CD4-positive, alpha-beta T cell treated with Interleukin-21 for 1 hour (primary cell): ENCODE results near the gene MCM8.

Experiments used
- DNase-seq: peaks from one replicate; pipeline ENCODE4 v3.0.0-alpha.2; 2020

Gene MCM8

DNA sequence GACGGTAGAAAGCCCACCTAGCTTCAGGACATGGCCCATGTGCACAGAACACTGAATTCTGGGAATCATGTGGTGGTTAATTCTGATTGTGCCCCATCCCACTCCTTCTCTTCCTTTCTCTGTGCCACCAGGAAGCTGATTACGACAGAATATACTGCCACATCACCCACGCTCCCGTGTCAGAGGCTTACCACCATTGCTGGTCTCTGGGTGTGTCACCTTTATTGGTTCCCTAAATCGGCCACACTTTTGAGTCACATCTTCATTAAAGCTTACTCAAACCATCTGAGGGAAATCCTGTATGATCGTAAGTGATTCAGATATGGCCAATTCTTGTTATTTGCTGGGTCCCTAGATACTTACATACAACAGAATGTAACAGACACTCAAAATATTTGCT, 3.2 kb upstream of the MCM8 start:
- DNase-seq, result peak; percentile 34

DNA sequence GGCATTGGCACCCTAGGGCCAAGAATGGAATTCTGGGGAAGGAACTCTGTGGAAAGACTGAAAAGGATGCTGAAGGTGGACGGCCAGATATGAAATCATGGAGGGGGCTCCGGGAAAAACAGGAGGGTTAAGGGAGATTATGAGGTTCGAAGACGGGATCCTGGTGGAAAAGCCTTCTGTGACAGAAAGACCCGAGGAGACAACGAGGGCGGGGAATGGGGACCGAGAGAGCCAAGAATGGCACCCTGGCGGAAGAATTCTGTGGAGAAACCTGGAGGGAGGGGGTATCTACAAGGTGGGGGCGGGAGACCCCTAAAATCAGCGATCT, 545 bp upstream of the MCM8 start:
- DNase-seq, result no peak

DNA sequence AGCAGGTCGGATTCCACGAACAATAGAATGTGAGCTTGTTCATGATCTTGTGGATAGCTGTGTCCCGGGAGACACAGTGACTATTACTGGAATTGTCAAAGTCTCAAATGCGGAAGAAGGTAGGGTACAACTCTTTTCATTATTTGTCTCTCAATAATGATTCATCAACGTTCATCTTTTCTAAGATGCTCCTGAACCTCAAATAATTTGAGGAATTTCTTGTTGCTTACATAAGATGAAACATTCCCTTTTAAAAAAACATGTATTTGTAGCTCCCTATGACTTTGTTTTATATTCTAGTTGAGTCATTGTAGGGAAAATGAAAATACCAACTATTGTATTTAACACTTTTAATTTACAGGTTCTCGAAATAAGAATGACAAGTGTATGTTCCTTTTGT, 17.0 kb downstream of the MCM8 start:
- DNase-seq, result no peak

DNA sequence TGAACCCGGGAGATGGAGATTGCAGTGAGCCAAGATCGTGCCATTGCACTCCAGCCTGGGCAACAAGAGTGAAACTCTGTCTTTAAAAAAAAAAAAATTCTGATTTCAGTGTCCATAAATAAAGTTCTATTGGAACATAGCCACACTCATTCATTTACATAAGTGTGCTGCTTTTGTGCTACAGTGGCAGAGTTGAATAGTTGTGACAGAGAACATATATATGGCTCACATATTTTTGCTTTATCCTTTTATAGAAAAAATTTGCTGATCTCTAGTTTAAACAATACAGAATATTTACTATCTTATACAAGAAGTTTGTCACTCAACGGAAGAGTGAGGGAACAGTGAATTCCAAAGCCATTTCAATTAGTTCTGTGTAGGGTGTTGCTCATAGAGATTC, 18.0 kb downstream of the MCM8 start:
- no peak for DNase-seq

DNA sequence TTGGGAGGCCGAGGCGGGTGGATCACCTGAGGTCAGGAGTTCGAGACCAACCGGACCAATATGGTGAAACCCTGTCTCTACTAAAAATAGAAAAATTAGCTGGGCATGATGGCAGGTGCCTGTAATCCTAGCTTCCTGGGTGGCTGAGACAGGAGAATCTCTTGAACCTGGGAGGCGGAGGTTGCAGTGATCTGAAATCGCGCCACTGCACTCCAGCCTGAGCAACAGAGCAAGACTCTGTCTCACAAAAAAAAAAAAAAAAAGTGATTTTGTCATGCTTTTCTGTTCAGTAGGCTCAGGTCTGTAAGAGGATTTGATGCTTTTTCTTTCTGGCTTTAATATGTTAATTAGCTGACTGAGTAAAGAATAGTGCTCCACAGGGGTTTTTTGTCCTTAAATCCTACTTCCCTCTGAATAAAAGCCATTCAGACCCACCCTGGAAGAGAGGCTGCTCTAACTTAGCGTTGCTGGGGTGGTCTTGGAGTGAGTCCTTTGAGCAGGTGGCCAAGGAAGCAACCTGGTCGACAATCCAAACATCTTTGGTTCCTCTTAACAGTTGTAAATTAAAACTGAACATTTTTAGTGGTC, 19.0 kb downstream of the MCM8 start:
- DNase-seq, result no peak

DNA sequence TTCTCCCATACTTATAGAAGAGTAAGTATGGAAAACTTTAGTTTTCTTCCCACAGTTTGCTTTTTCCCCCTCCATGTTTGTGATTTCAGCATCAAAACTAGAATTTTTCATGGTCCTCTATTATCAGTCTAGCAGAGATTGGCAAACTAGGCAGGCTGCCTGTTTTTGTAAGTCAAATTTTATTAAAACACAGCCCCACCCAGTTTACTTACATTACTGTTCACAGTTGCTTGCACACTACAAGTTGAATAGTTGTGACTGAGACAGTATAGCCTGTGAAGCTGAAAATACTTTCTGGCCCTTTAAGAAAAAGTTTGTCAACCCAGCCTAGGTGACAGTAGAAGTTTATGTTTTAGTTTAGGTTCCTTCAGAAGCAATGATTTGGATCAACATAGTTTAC, 19.5 kb downstream of the MCM8 start:
- no peak for DNase-seq

DNA sequence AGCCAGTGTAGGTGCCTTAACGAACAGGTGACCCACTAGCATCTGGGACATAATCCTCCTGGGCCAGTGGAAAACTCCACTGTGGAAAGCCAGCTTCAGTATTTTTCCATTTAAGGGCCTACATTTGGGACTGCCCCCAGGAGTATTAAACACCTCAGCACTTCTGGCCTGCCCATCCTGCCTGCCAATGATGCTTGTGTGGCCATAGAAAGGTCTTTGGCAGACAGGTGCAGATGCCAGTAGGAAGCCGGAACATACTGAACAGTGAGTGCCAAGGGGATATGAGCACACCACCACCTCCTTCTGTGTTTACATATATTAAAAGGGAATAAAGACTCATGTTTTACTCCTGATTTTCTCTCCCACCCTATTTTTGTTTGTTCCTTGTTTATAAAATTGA, 19.9 kb downstream of the MCM8 start:
- no peak for DNase-seq

DNA sequence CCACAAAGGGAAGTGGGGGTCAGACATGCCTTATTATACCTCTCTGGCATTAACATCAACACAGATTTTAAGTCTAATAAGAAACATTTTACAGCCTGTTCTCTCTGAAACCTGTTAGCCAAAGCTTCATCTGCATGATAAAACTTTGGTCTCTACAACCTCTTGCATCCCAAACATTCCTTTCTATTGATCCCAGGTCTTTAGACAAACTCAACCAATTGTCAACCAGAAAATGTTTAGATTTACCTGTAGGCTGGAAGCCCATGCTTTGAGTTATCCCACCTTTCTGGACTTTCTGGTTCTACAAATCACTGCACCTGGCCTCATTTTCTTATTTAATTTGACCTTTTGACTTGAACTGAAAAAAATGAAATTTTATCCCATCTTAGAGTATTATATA, 20.8 kb downstream of the MCM8 start:
- no peak for DNase-seq

DNA sequence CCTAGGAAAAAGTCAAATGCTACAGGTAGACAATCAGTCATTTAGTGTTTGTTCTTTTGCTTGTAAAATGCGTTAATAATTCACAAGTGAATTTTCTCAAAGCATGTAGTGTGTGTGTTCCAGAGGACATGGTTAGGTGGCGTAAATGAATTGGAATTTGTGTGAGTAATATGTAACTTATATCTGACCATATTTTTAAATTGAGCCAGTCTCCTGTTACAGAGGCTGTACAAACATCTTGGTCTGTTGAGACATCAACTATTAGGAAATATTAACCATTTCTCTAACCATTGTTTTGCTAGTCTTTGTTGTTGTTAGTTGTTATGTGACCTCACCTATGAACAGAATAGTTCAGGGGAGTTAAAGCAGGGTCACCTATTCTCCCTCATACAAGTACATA, 22.7 kb downstream of the MCM8 start:
- DNase-seq, result no peak

DNA sequence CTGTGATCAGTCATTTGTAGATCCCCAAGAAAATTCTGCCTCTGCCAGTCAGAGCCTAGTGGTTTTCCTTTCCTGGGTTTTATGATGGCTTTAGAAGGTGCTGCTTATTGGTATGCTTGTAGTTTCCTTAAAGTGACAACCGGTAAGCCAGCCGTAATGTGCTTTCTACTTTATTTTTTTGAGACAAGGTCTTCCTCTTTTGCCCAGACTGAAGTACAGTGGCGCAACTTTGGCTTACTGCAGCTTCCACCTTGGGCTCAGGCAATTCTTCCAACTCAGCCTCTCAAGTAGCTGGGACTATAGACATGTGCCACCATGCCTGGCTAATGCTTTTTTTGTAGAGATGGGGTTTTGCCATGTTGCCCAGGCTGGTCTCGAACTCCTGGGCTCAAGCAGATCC, 23.5 kb downstream of the MCM8 start:
- DNase-seq, result no peak

DNA sequence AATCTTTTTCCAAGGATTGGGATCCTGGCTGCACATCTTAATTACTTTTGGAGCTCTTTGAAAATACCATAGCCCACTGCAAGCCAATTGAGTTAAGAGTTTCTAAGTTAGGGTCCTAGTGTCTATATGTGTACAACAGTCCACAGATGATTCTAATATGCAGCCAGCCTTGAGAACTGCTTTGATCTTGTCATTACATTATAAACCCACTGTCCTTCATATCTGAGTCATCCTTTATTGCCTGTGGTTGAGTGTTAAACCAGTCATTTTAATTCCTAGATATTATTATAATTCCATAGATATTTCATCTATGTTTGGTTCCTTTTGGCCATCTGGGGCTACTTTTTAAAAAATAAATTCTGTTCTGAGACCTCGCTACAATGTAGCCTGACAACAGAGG, 24.1 kb downstream of the MCM8 start:
- no peak for DNase-seq

DNA sequence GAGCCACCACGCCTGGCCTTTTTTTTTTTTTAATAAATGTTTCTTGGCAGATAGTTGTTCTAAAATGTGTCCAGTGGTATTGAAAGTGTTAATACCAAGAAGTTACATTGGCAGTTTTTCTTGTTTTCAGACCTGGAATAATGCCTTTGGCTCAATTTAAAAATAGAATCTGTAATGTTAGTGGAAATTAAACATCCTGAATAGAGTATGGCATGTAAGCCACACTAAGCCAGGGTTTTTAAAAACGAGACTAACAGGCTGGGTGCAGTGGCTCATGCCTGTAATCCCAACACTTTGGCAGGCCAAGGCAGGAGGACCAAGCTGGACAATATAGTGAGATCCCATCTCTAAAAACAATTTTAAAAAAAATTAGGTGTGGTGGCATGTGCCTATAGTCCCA, 25.3 kb downstream of the MCM8 start:
- no peak for DNase-seq

DNA sequence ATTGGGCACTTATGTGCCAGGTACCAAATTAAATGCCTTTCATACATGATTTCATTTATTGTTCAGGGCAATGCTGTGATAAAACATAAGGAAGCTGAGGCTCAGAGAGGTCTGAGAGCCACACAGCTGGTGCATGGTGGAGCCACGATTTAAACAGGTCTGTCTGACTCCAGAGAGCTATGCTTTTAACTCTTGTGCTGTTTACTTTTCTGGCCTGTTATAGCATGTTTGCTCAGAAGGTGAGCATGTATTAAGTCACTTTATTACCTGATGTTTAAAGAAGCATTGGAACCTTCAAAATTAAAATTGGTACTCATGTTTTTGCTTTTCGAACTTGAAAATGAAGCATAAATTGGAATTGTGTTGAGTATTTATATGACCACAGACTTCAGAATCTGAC, 26.8 kb downstream of the MCM8 start:
- no peak for DNase-seq

DNA sequence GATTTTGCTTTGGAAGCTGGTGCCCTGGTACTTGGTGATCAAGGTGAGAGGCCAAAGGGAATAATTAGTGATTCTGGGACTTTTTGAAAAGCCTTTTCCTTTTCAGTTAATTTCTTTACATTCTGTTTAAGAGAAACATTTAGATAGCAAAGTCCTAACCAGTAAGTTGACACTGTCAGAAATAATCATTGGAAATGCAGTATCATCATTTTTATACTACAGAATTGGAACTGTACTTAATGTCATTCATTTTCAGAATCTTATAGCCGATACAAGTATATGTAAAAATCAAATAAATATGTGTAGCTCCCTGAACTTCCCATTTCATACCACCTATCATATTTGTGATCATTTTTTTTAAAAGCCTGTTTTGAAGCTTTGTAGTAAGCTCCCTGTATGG, 27.5 kb downstream of the MCM8 start:
- no peak for DNase-seq

DNA sequence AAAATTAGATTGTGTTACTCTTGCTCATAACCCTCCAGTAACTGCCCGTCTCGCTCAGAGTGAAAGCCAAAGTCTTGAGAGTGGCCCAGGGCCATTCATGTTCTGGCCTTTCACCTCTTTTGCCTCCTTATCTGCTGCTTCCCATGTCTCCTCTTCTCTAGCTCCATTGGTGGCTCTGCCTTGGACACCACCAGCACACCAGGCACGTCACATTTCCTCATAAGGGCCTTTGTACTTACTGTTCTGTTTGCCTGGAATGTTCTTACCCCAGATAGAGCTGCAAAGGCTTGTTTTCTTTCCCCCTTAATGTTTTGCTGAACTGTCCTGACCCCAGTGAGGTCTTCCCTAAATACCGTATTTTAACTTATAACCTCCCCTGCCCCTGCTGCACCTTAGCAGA, 29.3 kb downstream of the MCM8 start:
- DNase-seq, result no peak

DNA sequence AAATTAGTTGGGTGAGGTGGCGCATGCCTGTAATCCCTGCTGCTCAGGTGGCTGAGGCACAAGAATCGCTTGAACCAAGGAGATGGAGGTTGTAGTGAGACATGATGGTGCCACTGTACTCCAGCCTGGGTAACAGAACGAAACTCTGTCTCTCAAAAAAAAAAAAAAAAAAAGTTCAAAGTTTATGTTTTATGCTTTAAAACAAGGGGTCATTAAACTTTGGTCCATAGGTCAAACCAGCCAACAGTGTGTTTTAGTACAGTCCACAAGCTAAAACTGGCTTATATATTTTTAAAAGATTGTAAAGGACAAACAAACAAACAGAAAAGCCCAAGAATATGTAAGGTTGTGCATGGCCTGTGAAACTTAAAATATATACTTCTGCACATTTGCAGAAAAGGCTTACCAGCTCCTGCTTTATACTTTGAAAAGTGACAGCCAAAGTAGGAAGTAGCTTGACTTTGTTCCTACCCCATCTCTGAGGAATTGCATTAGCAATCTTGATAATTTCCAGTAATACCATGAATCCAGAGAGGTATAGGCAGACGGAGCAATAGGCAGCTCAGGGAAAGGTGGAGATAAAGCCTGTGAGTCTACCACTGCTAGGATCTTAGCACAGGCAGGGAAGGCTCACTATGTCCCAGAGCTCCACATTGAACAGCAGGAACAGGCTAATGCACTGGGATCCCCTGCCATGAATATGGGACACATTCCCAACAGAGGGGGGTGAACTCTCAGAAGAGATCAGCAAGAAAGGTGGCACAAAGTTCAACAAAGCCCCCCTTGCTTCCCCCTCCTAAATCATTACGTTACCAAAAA, 30.5 kb downstream of the MCM8 start:
- DNase-seq, result no peak

DNA sequence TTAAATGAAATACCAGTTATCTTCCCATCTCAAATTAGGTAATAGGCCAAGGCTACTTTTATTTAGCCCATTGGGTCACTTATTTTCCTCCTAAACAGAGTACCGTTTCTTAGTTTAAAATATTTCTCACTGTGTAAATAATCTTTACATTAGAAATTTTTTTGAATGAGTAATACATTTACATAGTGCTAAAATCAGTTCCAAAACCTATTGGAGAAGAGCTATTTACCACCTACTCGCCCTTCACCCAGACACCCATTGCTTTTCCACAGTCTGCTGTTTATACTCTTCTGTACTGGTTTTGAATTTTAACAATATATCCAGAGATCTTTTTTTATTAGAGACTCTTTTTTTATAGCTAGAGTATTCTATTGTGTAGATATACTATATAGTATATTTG, 36.9 kb downstream of the MCM8 start:
- DNase-seq, result no peak

DNA sequence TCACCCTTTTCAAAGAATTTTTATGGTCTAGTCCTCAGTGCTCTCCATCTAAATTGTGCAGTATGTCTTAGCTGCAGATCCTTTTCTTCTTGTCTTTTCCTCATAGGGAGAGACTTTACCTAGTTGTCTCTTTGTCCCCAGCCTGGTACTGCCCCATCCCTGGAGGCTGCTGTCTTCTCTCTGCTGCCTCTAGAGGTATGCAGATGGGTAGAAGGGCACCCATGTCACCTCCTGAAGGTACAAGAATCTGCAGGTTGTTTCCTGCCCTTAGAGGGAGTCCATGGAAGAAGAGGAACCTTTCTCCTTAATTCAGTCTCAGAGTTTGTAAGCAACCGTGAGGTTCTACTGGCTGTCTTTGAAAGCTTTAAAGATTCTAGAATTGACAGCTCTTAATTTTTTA, 39.1 kb downstream of the MCM8 start:
- DNase-seq, result no peak

DNA sequence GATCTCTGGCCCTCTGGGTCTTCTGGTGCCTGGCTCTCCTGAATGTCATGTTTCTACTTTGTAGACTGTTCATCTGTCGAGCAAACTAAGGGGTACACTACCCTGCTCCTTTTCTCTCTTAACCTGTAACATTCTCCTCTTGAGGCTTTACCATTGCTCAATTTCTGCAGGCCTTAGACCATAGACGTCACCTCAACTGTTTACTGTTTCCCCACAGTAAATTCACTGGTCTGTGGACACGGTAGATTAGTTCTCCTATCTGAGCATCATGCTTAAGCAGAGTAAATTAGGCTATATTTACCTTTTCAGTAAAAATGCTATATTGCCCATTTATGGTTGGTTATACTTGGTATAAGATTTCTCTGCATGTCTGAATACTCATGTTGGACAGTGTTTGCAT, 40.5 kb downstream of the MCM8 start:
- no peak for DNase-seq

DNA sequence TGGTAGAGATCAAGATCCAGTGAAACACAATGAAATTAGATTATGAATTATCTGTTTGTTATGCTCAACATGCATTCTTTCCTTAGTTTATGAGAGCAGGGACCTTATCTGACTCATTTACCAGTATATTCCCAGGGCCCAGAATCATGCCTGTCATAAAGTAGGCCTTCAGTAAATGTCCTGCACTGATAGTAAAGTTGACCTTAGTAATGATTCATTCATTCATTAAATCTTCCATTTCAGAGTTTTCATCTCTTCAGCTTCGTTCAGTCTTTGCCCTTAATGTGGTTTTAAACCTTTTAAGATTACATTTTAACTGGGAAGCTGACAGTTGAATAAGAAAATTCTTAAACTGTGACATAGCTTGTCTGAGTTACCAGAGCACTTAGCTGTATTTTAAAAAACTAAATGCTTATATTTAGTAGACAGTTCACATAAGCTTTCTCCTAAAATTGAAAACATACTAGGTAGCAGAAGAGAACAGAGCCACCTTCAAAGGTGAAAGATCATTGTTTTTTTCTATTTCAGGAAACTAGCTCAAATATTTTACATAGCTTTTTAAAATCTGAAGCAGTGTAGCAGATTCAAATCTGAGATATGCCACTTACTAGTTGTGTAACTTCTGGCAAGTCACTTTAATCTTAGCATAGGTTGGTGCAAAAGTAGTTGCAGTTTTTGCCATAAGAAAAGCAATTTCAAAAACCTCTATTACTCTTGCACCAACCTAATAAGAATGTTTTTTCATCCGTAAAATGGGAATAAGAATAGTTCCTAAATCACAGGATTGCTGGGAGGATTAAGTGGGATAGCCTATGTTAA, 41.4 kb downstream of the MCM8 start:
- DNase-seq, result no peak

DNA sequence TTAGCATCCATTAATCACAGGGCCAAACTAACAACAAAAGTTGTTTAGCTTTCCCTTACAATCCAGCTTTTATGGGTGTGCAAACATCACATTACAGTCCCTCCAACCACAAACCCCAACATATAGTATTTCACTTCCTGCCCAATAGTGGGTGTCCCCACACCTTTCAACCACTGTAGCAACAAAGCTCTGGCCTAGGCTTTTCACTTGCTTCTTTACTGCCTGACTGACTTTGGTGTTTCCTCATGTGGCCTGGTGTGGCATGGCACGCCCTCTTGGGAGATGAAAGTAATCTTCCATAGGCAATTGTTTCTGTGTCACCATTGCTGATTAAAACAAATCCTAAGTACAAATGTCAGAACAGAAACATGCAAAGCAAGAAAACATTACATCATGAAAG, 46.3 kb downstream of the MCM8 start:
- DNase-seq, result peak; percentile 72

DNA sequence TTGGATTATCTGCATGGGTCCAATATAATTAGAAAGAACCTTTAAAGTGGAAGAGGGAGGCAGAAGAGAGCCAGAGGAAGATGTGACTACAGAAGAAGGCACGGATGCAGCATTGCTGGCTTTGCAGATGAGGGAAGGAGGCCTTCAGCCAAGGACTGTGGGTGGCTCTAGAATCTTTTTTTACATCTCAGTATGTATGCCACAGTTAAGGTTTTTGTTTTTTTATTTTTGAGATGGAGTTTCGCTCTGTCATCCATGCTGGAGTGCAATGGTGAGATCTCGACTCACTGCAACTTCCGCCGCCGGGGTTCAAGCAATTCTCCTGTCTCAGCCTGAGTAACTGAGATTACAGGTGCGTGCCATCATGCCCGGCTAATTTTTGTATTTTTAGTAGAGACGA, 49.3 kb downstream of the MCM8 start:
- no peak for DNase-seq

DNA sequence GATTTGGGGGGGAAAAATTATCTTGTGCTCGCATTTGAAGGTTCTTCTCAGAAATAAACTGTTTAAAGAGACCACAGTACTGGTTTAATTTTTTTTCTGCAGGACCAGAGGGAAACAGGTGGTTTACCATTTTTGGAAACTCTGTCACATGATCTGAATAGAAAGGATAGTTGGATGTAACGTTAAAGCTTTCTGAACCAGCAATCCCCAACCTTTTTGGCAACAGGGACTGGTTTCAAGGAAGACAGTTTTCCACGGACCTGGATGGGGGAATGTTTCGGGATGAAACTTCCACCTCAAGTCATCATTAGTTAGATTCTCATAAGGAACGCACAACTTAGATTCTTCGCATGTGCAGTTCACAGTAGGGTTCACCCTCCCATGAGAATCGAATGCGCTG, 50.4 kb downstream of the MCM8 start:
- no peak for DNase-seq

DNA sequence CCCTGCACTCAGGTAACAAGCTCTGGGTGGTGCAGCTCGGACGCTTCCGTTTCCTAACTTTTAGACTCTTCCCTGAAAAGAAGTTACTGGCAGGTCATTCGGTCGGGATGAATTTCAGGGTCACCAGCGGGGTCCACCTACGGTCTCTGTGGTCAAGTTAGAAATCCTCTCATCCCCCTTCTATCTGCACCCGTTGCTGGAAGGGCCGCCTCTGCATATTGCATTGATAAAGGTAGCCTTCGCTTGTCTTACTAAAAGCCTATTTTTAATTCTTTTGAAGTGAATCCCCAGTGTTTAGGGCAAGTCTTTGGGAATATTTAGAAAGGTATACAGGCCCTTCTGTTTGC, 56.1 kb downstream of the MCM8 start:
- DNase-seq, result no peak
